Measurements from ENCODE around the gene EML4. TPM values are rescaled to one million over a fixed set of nuclear protein-coding genes. Genes with fewer than 3 reads are reported as not detected.

Gene EML4
- total and polyA plus RNA-seq, 2 donors (not counting 1 experiment from before 2014, with no cell fraction given) = 49.4 to 134 TPM

DNA sequence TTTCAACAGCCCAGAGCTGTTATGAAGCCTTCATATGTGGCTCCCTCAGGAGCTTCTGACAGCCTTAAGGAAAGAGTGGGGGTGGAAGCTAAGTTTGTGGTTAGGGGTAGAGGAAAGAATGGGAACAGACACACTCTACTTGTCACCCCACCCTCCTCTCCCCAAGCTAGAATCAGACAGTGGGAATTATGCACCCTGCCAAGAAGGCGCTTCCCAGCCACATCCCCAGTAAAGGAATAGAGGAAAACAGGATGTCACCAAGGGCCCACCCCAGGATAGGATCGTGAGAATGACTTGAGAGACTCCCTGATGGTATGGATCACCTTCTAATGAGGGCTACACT lies 32.4 kb upstream of the EML4 start:
- no peaks in the 10 kb centered on the region for H3K27me3 ChIP-seq (replicated peaks in 1 of 4; ENCODE audit: control extremely low read depth in 1 of 4, control insufficient read depth in 3 of 4, insufficient read depth in 4 of 4, low read length in 3 of 4)
- ChIA-PET POLR2A (interaction anchor here (0.6 to 1.6 kb wide), 3 partner anchors 10 to 31 kb away, joined by 3 to 13 read pairs (median 8); no protein-coding TSS in a partner anchor), CTCF (interaction anchor here (0.6 to 2.0 kb wide), 6 partner anchors 10 to 267 kb away, joined by 3 to 11 read pairs (median 3); no protein-coding TSS in a partner anchor)
- no peaks in the 10 kb centered on the region for H3K9me3 ChIP-seq (ENCODE audit: control extremely low read depth in 1 of 3, control insufficient read depth in 2 of 3, insufficient read depth in 1 of 3, low read length in 2 of 3)
- DNase-seq (no peak), ATAC-seq (ENCODE audit: low read depth) (no peak)
- H3K27ac ChIP-seq (ENCODE audit: low read length in 2 of 2) = no peak overlapping the region
- no peaks in the 10 kb centered on the region for H3K36me3 ChIP-seq (replicated peaks in 1 of 2; ENCODE audit: control extremely low read depth in 1 of 2, control insufficient read depth in 1 of 2, extremely low read depth in 1 of 2, insufficient read depth in 2 of 2, low read length in 1 of 2)
- WGBS (ENCODE audit: insufficient coverage) = 100% methylated on average over 1 of the region's 2 CpGs
- no peak overlapping the region for H3K4me3 Mint-ChIP-seq
- peaks cover 11% of the 10 kb centered on the region for H3K79me2 ChIP-seq (ENCODE audit: control insufficient read depth, insufficient read depth, low read length)
- no peak for TF ChIP-seq EZH2 (IDR thresholded peaks at IDR 0.05; ENCODE audit: borderline replicate concordance, insufficient read depth, low read depth, low read length, poor library complexity, severe bottlenecking)
- TF ChIP-seq, protein P1, sequence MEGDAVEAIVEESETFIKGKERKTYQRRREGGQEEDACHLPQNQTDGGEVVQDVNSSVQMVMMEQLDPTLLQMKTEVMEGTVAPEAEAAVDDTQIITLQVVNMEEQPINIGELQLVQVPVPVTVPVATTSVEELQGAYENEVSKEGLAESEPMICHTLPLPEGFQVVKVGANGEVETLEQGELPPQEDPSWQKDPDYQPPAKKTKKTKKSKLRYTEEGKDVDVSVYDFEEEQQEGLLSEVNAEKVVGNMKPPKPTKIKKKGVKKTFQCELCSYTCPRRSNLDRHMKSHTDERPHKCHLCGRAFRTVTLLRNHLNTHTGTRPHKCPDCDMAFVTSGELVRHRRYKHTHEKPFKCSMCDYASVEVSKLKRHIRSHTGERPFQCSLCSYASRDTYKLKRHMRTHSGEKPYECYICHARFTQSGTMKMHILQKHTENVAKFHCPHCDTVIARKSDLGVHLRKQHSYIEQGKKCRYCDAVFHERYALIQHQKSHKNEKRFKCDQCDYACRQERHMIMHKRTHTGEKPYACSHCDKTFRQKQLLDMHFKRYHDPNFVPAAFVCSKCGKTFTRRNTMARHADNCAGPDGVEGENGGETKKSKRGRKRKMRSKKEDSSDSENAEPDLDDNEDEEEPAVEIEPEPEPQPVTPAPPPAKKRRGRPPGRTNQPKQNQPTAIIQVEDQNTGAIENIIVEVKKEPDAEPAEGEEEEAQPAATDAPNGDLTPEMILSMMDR (IDR thresholded peaks at IDR 0.05) = no peak
- no peaks in the 10 kb centered on the region for H4K20me1 ChIP-seq (ENCODE audit: control insufficient read depth, insufficient read depth, low read length, poor library complexity, severe bottlenecking)
- H3K4me2 ChIP-seq (replicated peaks; ENCODE audit: low read depth, low read length, poor library complexity, severe bottlenecking) = no peak overlapping the region
- no peaks in the 10 kb centered on the region for H3K27me3 Mint-ChIP-seq
- H3K9me3 Mint-ChIP-seq (ENCODE audit: insufficient read depth) = no peaks in the 10 kb centered on the region
- H3K4me1 Mint-ChIP-seq = peaks cover 55% of the 10 kb centered on the region
- no peak overlapping the region for H3K4me3 ChIP-seq (ENCODE audit: control extremely low read depth in 1 of 5, extremely low read depth in 1 of 5, insufficient read depth in 1 of 5, low read depth in 2 of 5, low read length in 4 of 5)
- no peak overlapping the region for H3K27ac Mint-ChIP-seq
- no peak overlapping the region for H2AFZ ChIP-seq (ENCODE audit: insufficient read depth, low read depth, low read length, poor library complexity, severe bottlenecking)
- intact Hi-C loops (cut with micrococcal nuclease) = no loop called here
- H3K9ac ChIP-seq (ENCODE audit: low read length) = no peak overlapping the region
- peaks cover 48 to 53% of the 10 kb centered on the region in 2 donors for H3K4me1 ChIP-seq (ENCODE audit: control insufficient read depth in 2 of 2, insufficient read depth in 2 of 2, low read length in 2 of 2)

DNA sequence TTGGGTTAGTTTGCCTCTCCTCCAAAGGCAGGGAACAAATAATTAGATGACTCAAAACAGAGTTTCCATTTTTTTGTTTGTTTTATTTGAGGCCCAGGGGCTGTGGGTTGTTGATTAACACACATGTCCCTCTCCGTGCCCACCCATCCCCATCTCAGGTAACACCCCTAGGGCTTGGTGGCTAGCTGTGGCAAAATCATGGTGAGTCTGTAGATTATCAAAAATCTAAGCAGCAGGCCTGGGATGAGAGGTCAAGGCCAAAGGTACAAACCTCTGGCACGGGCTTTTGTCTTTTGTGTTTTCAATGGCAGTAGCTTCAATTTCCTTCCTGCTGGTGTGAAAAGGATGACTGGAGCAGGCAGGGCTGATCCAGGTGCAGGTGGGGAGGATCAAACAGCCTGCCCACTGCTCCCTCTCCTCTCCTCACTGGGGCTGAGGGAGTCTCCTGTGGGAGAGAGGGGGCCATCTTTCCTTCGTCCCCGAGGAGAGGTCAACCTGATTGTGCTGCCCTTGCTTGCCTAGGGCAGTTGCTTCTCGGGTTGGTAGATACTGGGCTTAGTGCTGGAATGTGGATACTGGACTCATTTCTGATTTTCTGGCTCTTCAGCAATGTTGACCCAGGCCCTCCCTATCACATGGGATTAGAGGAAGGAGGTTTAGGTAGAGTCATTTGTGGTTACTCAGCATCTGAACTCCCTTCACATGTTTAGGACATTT lies 31.9 kb upstream of the EML4 start:
- no peak overlapping the region for H3K4me2 ChIP-seq (replicated peaks; ENCODE audit: low read depth, low read length, poor library complexity, severe bottlenecking)
- peak overlapping the region; percentile 7 for H3K27ac Mint-ChIP-seq

More for the DNA sequence above, 31.9 kb upstream of the EML4 start:
- H3K4me1 Mint-ChIP-seq = peaks cover 55% of the 10 kb centered on the region
- intact Hi-C loops (cut with micrococcal nuclease) = no loop called here
- H3K79me2 ChIP-seq (ENCODE audit: control insufficient read depth, insufficient read depth, low read length) = peaks cover 11% of the 10 kb centered on the region
- TF ChIP-seq, protein P1 (IDR thresholded peaks at IDR 0.05) = no peak
- TF ChIP-seq EZH2 (IDR thresholded peaks at IDR 0.05; ENCODE audit: borderline replicate concordance, insufficient read depth, low read depth, low read length, poor library complexity, severe bottlenecking) = no peak
- no peaks in the 10 kb centered on the region for H3K9me3 Mint-ChIP-seq (ENCODE audit: insufficient read depth)
- no peaks in the 10 kb centered on the region for H3K9me3 ChIP-seq (ENCODE audit: control extremely low read depth in 1 of 3, control insufficient read depth in 2 of 3, insufficient read depth in 1 of 3, low read length in 2 of 3)
- ChIA-PET POLR2A (interaction anchor here (0.6 to 1.6 kb wide), 2 partner anchors 14 to 32 kb away, joined by 3 to 8 read pairs; no protein-coding TSS in a partner anchor), CTCF (interaction anchor here (0.6 to 2.0 kb wide), 2 partner anchors 11 to 41 kb away, joined by 3 to 7 read pairs; no protein-coding TSS in a partner anchor)
- H3K4me1 ChIP-seq (ENCODE audit: control insufficient read depth in 2 of 2, insufficient read depth in 2 of 2, low read length in 2 of 2) = peaks cover 48 to 54% of the 10 kb centered on the region in 2 donors
- no peak for DNase-seq
- H3K4me3 ChIP-seq (ENCODE audit: control extremely low read depth in 1 of 5, extremely low read depth in 1 of 5, insufficient read depth in 1 of 5, low read depth in 2 of 5, low read length in 4 of 5) = no peak overlapping the region
- H3K27me3 ChIP-seq (replicated peaks in 1 of 4; ENCODE audit: control extremely low read depth in 1 of 4, control insufficient read depth in 3 of 4, insufficient read depth in 4 of 4, low read length in 3 of 4) = no peaks in the 10 kb centered on the region
- H3K4me3 Mint-ChIP-seq = no peak overlapping the region
- ATAC-seq (ENCODE audit: low read depth) = no peak
- H4K20me1 ChIP-seq (ENCODE audit: control insufficient read depth, insufficient read depth, low read length, poor library complexity, severe bottlenecking) = no peaks in the 10 kb centered on the region
- no peak overlapping the region for H3K27ac ChIP-seq (ENCODE audit: low read length in 2 of 2)
- H3K9ac ChIP-seq (ENCODE audit: low read length) = no peak overlapping the region
- WGBS (ENCODE audit: insufficient coverage) = 94% methylated on average over 2 of the region's 5 CpGs
- no peak overlapping the region for H2AFZ ChIP-seq (ENCODE audit: insufficient read depth, low read depth, low read length, poor library complexity, severe bottlenecking)
- H3K36me3 ChIP-seq (replicated peaks in 1 of 2; ENCODE audit: control extremely low read depth in 1 of 2, control insufficient read depth in 1 of 2, extremely low read depth in 1 of 2, insufficient read depth in 2 of 2, low read length in 1 of 2) = no peaks in the 10 kb centered on the region
- H3K27me3 Mint-ChIP-seq = no peaks in the 10 kb centered on the region
